A172 (cell line): ENCODE data around the gene ACER1. TPM values are rescaled to one million over a fixed set of nuclear protein-coding genes. Genes with fewer than 3 reads are reported as not detected.
"Not testable (repeated sequence)": the region's sequence is repeated elsewhere in the genome, so short reads cannot be mapped to it uniquely, and the experiment has no call there.

Experiments used
- DNase-seq: peaks from one replicate; pipeline ENCODE4 v3.0.0-alpha.2; 2015; ENCODE audit warnings: low spot score
- total RNA-seq: library from RNA; depleted of rRNA; stranded (reverse); fragments of >200 nt; shearing (Covaris generic); gene quantifications from 2 replicates; pipeline ENCODE4 v1.2.3, GENCODE V29; 2014

The ACER1 gene
- total RNA-seq, 1 experiment from 2014 or later = not detected

- no peak for DNase-seq
Measured at GRCh38 chr19:6357174-6357573, 23.8 kb upstream of the ACER1 start.

- not testable (repeated sequence) for DNase-seq
Measured at GRCh38 chr19:6355321-6356040, 22.1 kb upstream of the ACER1 start.

- no peak for DNase-seq
Measured at GRCh38 chr19:6354098-6354674, 20.8 kb upstream of the ACER1 start.

- DNase-seq = no peak
Measured at GRCh38 chr19:6352381-6353165, 19.2 kb upstream of the ACER1 start.

- DNase-seq = no peak
Measured at GRCh38 chr19:6350688-6351087, 17.3 kb upstream of the ACER1 start.

- not testable (repeated sequence) for DNase-seq
Measured at GRCh38 chr19:6349271-6349670, 15.9 kb upstream of the ACER1 start.

GRCh38 chr19:6343462-6343861, 10.1 kb upstream of the ACER1 start:
- peak; percentile 11 for DNase-seq

- no peak for DNase-seq
Measured at GRCh38 chr19:6340493-6341201, 7.2 kb upstream of the ACER1 start.

- DNase-seq = no peak
Measured at GRCh38 chr19:6334490-6335285, 1.3 kb upstream of the ACER1 start.

GRCh38 chr19:6326815-6327214, 6.6 kb downstream of the ACER1 start:
- DNase-seq = no peak

- DNase-seq = no peak
Measured at GRCh38 chr19:6325614-6326013, 7.8 kb downstream of the ACER1 start.

- no peak for DNase-seq
Measured at GRCh38 chr19:6324757-6325156, 8.7 kb downstream of the ACER1 start.

GRCh38 chr19:6322284-6322683, 11.1 kb downstream of the ACER1 start:
- DNase-seq = no peak

- DNase-seq = no peak
Measured at GRCh38 chr19:6319376-6319775, 14.0 kb downstream of the ACER1 start.

GRCh38 chr19:6318772-6319171, 14.6 kb downstream of the ACER1 start:
- peak; percentile 78 for DNase-seq

GRCh38 chr19:6315646-6316045, 17.8 kb downstream of the ACER1 start:
- not testable (repeated sequence) for DNase-seq

GRCh38 chr19:6313398-6313969, 19.9 kb downstream of the ACER1 start:
- no peak for DNase-seq

- no peak for DNase-seq
Measured at GRCh38 chr19:6312018-6312417, 21.4 kb downstream of the ACER1 start.

- DNase-seq = no peak
Measured at GRCh38 chr19:6298413-6298812, 35.0 kb downstream of the ACER1 start.

- DNase-seq = no peak
Measured at GRCh38 chr19:6297202-6297601, 36.2 kb downstream of the ACER1 start.

GRCh38 chr19:6292006-6292405, 41.4 kb downstream of the ACER1 start:
- no peak for DNase-seq
